NCI-H128 (cell line): ENCODE data around the gene CEBPA.
"Not testable (repeated sequence)": the region's sequence is repeated elsewhere in the genome, so short reads cannot be mapped to it uniquely, and the experiment has no call there.

Experiments used
- DNase-seq: peaks from one replicate; lab custom pipeline; 2025; ENCODE audit not compliant: unreplicated experiment; lab: John Stamatoyannopoulos, UW

Gene CEBPA

DNA sequence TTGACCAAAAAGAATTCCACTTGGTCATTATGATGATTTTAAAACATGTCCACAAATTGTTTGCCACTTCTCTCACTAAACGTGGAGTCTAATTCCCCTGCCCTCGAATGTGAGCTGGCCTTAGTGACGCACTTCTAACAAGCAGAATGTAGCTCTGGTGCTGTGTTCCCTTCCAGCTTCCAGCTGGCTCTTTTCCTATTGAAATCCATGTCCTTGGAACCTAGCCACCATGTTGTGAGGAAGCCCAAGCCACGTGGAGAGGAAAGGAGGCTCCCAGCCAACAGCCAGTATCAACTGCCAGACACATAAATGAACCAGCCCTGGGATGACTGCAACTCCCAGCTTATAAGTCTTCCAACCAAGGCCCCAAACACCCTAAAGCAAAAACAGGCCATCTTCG is 23.6 kb upstream of the CEBPA start:
- no peak for DNase-seq

DNA sequence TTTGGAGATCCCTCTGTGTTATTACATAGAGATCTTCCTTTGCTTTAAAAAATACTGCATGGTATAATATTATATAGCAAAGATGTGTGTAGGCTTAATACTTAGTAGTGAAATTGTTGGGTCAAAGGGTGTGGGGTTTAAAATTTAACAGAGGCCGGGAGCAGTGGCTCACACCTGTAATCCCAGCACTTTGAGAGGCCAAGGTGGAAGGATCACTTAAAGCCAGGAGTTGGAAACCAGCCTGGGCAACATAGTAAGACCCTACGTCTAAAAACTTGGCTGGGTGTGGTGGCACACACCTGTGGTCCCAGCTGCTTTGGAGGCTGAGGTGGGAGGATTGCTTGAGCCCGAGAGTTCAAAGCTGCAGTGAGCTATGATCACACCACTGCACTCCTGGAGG is 22.3 kb upstream of the CEBPA start:
- DNase-seq, result no peak

DNA sequence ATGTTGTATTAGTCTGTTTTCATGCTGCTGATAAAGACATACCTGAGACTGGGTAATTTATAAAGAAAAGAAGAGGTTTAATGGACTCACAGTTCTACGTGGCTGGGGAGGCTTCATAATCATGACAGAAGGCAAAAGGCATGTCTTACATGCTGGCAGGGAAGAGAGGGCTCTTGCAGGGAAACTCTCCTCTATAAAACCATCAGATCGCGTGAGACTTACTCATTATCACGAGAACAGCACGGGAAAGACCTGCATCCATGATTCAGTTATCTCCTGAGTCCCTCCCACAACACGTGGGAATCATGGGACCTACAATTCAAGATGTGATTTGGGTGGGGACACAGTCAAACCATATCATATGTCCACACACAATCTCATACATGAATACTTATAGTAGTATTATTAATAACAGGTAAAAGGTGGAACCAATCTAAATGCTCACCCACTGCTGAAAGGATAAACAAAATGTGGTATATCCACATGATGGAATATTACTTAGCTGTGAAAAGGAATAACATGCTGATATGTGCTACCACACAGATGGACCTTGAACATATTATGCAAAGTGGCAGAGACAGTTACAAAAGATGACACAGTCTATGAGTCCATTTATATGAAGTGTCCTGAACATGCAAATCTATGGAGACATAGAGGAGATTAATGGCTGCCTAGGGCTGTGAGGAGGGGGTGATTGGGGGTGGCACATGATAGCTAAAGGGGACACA is 20.9 kb upstream of the CEBPA start:
- DNase-seq, result no peak

DNA sequence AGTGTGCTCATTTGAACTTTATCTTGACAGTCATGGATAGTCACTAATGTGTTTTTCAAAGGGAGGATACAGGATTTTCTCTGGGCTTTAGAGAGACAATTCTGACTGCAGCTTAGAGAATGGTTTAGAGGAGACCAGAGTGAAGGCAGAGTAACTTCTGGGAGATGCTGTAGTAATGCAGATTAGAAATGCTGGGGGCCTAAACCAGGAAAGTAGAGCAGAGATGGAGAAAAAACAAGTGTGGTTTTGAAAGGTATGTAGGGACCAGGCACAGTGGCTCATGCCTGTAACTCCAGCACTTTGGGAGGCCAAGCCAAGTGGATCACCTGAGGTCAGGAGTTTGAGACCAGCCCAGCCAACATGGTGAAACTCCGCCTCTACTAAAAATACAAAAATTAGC is 18.3 kb upstream of the CEBPA start:
- no peak for DNase-seq

DNA sequence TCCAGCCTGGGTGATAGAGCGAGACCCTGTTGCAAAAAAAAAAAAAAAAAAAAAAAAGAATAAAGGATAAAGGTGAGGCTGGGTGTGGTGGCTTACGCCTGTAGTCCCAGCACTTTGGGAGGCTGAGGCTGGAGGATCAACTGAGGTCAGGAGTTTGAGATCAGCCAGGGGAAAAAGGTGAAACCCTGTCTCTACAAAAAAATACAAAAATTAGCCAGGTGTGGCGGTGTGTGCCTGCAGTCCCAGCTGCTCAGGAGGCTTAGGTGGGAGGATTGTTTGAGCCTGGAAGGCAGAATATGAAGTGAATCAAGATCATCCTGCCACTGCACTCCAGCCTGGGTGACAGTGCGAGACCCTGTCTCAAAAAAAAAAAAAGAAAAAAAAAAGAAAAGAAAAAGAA is 15.7 kb upstream of the CEBPA start:
- DNase-seq, result not testable (repeated sequence)

DNA sequence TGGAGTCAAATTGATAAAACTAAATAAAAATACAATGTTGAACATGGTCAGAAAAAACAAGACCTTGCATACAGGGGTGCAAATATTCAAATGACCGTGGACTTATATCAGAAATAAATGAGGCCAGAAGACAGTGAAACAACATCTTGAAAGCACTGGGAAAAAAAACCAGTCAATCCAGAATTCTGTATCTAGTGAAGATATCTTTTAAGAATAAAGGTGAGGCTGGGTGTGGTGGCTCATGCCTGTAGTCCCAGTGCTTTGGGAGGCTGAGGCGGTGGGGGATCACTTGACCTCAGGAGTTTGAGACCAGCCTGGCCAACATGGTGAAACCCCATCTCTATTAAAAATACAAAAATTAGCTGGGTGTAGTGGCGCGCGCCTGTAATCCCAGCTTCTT is 15.2 kb upstream of the CEBPA start:
- DNase-seq, result no peak

DNA sequence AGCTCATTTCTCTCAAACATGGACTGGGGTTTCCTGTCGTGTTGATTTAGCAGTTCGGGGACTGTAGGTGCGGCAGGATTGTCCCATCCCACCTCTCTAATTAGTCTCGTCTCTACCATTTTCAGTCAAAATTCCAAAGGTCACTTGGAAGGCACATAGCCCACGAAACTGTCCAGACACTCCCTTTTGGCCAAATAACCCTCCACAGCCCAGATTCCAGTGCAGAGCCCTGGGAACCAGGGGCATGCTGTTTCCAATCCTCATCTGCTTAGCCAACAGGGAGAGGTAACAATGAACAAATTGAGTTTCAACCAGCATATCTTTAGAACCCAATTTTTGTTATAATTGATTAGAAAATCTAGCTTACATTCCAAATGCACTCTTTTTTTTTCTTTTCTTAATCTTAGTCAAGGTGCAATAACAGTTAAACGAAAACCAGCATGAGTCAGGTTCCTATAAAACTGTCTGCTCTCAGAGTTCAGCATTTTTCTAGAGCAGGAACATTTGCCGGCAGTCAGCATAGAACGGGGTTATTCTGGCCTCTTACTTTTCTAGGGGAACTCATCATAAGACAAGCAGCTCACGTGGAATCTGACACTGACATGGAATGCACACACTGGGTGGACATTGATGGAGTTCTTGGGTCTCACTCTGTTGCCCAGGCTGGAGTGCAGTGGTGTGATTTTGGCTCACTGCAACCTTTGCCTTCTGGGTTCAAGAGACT is 14.4 kb upstream of the CEBPA start:
- DNase-seq, result no peak

DNA sequence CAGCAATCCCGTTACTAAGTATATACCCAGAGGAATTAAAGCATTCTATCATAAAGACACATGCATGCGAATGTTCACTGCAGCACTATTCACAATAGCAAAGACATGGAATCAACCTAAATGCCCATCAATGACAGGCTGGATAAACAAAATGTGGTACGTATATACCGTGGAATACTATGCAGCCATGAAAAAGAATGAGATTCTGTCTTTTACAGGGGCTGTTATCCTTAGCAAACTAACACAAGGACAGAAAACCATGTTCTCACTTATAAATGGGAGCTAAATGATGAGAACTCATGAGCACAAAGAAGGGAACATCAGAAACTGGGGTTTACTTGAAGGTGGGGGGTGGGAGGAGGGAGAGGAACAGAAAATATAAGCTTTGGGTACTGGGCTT is 10.5 kb upstream of the CEBPA start:
- DNase-seq, result not testable (repeated sequence)

DNA sequence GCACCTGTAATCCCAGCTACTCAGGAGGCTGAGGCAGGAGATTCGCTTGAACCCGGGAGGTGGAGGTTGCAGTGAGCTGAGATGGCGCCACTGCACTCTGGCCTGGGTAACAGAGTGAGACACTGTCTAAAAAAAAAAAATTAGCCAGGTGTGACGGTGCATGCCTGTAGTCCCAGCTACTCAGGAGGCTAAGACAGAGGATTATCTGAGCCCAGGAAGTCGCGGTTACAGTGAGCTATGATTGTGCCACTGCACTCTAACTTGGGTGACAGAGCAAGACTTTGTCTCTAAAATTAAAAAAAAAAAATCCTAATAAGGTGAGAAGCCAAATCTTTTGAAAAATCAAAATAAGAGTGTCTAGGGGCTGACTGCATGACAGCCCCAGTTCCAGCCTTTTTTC is 9.7 kb upstream of the CEBPA start:
- DNase-seq, result no peak

DNA sequence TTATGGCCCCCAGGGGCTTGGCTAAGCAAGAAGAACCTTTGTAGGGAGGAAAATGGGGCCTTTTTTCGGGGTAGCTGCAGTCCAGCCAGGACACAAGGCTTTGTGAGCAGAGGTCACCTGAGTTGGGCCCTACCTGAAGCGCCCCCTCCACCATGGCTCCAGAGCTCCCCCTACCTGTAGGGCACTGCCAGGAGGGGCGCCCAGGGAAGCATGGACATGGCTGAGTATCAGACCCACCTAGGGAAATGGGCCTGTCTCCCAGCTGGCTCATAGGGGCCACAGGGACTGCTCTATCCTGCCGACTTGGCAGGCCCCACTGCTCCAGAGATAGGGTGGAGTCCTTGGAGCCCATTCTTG is 9.0 kb upstream of the CEBPA start:
- DNase-seq, result no peak

DNA sequence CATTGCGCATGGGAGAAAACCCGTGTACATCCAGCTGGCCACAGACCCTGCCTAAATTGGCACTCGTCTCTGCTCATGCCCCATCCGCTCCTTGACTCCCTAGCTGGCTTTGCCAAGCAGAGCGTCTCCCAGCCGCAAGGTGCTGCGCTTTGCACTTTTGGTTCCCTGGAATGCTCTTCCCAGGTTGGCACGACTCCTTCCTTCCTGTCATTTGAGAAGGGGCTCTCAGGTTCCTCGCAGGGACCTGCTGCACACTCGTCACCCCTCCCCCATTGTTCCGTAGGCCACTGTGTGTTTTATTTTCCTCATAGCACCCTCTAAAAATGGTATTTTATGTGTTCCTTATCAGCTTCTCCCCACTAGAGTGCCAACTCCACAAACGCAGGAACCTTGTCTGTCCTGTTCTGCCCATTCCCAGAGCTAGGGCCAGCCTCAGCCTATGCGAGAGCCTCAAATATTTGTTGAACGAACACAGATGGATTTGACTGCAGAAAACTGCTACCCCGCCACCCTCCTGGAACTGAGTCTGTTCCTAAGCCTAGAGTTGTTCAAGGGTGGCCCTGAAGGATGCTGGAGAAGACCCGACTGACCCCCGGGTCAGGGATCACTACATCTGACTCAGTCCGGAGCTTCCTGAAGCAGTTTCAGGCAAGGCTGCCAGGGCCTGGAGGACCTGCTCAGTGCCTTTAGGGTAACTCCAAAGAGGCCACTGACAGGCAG is 8.4 kb upstream of the CEBPA start:
- DNase-seq, result no peak

DNA sequence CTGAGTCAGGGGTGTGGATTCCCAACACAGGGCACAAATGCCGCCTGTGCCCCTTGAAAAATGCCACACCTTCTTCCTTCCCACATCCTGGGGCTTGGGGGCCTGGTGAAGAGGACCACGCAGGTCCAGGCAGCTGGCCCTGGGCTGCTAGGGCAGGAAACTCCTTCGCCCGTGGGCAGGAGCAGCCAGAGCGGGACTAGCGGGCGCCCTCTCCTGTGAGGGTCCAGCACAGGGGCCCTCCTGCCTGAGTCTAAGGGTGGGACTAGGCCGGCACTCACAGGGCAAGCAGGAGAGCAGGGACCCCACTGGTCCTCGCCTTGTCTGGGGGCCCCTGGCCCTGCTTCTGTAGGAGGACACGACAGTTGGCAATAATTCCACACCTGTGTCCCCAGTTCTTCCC is 7.5 kb upstream of the CEBPA start:
- no peak for DNase-seq

DNA sequence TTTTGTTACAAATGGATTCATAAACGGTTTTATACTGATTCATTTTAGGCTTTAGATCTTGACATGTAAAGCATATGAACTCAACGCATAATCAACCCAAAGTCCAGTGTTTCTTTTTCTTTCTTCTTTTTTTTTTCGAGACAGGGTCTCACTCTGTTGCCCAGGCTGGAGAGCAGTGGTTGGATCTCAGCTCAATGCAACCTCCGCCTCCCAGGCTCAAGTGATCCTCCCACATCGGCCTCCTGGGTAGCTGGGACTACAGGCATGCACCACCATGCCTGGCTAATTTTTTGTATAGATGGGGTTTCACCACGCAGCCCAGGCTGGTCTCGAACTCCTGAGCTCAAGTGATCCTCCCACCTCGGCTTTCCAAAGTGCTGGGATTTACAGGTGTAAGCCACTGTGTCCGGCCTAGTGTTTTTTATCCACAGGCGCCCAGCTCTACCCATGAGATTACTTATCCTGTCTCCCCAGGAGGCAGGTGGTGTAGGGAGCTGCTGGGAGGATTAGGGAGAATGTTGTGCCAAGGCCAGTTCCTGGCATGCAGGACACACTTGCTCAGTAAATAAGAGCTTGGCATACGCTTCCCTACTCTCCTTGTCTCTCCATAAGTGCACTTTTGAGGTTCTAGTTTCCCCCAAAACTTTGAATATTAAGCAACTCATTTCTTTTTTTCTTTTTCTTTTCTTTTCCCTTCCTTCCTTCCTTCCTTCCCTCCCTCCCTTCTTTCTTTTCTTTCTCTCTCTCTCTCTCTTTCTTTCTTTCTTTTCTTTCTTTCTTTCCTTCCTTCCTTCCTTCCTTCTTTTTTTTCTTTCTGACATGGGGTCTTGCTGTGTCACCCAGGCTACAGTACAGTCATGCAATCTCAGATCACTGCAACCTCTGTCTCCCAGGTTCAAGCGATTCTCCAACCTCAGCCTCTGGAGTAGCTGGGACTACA is 4.8 kb upstream of the CEBPA start:
- DNase-seq, result no peak

DNA sequence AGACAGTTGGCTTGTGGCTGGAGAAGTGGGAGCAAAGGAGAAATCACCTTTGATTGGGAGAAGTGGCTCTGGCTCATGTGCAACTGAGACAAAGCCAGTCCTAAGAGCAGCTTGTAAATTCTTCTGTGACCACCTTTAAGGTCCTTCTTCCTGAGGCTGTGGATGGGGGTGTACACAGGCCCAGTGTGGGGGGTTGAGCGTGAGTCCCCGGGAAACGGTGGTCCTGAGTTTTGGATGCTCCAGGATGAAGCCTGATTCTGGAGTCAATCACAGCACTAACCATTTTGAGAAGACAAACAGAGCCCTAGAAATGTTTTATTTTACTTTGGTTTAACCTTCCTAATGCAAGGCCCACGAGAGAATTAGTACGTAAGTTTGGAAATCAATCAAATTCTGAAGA is 3.9 kb upstream of the CEBPA start:
- DNase-seq, result no peak

DNA sequence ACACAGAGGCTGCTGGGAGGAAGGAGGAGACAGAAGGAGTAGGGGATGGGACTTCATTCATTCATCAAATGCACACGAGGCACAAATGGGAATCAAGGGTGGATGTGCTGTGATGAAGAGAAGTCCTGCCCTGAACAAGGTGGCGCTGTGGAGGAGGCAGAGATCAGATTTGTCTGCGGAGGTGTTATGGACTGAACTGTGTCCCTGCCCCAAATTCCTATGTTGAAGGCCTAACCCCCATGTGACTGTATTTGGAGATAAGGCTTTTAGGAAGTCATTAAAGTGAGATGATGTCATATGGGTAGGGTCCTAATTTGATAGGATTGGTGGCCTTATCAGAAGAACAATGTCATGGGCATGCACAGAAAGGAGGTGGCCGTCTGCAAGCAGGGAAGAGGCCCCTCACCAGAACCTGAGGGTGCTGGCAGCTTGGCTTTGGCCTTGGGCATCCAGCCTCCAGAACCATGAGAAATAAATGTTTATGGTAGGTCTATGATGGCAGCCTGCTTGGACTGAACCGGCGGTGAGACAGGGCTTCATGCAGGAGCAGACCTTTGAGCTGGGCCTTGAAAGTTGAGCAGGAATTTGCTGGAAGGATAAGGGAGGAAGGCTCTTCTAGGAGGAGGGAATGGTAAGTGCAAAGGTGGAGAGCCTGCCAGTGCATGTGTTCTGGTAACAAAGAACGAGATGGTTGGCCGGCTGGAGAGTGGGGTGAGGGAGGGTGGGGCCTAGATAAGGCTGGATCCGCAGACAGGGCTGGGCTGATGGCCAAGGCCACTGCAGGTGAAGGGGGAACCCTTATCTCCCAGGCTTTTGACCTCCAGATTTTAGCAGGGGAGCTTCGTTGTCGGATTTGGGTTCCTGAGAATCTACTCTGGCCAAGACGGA is 2.7 kb upstream of the CEBPA start:
- DNase-seq, result no peak

DNA sequence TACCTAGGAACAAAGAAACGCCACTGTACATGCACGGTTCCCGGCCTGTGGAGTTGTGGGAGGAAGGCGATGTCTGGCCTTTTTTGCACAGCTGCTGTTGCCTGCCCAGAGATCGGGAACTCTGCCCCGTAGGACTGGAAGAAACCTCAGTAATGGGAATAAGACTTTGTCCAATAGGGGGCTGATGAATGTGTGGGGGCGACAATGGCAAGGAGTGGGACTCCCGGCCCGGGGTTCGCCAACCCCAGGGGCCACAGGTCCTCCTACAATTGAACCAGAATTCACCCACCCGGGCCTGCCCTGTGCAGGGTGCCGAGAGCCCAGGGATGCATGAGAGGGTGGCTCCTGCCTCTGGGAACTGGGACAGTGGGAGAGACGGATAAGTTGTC is 2.0 kb upstream of the CEBPA start:
- DNase-seq, result no peak

DNA sequence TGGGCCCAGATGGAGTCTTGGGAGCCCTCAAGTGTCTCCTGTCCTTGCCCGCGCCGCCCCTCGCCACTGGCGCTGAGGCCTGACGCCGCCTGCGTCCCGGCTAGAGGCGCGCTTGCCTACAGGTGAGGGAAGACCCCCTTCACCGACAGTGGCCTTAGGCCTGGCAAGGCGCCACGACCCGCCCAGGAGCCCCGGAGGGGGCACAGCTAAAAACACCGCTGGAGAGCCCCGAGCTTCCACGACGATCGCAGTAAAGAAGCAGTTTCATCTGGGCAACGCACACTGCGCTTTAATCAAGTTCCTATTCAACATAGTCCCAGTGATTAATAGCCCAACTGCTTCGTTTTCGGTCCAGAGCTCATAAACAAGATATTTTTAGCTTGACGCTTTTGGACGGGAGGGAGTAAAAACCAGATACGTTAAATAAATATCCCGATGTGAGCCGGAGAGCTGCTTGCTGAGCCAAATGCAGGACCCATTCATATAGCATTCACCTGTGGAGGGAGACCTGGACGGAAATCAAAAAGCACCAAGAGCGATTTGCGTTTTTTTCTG is 1.5 kb upstream of the CEBPA start:
- no peak for DNase-seq

DNA sequence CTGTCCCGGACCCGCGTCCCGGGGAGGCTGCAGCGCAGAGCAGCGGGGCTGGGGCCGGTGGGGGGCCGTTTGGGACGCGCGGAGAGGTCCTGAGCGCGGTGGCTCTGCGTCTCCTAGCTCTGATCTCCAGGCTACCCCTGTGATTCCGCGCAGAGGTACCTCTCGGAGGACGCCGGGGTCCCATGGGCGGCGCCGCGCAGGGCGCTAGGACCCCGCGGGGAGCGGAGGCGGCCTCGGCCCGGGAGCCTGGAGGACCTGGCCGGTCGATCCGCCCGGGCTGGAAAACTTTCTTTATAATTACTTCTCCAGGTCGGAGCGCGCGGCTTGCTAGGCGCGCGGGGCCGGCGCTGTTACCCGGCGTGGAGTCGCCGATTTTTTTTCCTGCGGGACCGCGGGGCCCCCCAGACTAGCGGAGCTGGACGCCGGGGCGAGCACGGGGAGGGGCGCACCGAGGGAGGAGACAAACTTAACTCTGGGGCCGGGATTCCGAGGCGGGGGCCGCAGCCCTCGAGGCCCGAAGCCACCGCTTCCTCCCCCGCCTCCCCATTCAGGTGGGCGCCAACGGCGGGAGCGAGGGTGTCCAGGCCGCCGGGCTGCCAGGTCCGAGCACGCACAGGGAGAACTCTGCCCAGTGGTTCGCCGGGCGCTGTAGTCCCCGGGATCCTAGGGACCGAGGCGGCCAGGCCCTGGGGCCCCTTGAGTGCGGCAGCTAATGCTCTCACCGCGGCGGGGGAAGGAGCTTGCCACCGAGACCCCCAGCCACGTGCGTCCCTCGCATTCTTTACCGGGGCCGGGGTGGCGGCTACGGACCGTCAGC is 848 bp upstream of the CEBPA start:
- DNase-seq, result no peak

DNA sequence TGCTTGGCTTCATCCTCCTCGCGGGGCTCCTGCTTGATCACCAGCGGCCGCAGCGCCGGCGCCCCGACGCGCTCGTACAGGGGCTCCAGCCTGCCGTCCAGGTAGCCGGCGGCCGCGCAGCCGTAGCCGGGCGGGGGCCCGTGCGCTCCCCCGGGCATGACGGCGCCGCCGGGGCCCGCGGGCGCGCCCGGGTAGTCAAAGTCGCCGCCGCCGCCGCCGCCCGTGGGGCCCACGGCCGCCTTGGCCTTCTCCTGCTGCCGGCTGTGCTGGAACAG is 497 bp downstream of the CEBPA start:
- no peak for DNase-seq
